GM19035 (cell line): ENCODE results near the gene PRAMEF5.
"Not testable (repeated sequence)": the region's sequence is repeated elsewhere in the genome, so short reads cannot be mapped to it uniquely, and the experiment has no call there.

Experiments used
- ATAC-seq: cut with Tn5 transposase; IDR thresholded peaks from one replicate; pipeline ENCODE4 v1.9.1; 2021; ENCODE audit not compliant: unreplicated experiment

Gene PRAMEF5

DNA sequence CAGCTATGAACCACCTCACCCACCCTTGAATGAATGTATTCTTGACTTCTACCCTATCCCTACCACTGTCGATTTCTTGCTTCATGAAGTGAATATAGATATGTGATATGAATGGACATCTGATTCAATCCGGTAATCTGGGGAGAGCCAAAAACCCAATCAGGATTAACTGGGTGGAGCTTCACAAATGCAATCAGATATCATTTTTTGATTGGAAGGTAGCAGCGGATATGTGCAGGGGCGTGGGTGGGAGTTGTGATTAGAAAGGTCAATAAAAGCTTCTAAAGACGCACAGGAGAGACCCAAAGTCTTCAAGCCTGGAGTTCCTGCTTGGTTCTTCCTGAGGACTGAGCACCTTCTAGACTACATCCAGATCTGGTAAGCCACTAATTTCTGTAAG is at the start of gene PRAMEF5:
TSS of gene PRAMEF5 (plus strand) at position 301 of the 400 bp plus-strand sequence. CDS start 5,071 bp downstream, outside the sequence.
- not testable (repeated sequence) for ATAC-seq

DNA sequence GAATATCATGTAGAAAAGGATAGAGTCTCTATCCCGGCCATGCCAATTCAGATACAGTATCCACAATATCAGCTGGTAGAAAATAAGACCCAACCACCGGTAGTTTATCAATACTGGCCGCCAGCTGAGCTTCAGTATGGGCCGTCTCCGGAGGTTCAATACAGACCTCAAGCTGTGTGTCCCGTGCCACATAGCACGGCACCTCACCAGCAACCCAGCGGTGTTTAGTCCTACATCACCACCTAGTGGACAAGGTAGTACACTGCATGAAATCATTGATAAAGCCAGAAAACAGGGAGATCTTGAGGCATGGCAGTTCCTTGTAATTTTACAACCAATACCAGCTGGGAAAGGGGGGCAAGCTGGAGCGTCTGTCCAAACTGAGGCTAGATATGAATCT is 45.3 kb upstream of the PRAMEF5 start:
- not testable (repeated sequence) for ATAC-seq

GRCh38 chr1:13216619-13217018 is 37.4 kb upstream of the PRAMEF5 start:
- not testable (repeated sequence) for ATAC-seq

- ATAC-seq, result not testable (repeated sequence)
These were observed 34.8 kb upstream of the PRAMEF5 start for GRCh38 chr1:13219203-13219602.

DNA sequence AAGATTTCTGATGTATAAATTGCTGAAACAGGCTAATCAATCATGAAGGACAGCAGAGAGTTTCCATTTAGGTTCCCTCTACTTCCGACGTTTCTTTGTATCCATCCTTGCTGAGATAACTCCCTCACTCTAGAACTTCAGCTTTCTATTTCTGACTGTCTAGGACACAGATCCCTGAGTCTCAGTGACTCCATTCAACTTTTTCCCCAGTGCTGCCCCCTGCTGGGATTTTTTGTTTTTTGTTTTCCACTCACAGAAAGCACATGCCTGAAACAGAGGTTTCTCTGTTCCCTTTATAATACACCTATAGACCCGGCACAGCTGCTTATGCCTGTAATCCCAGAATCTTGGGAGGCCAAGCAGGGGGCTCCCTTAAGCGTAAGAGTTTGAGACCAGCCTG is 31.2 kb upstream of the PRAMEF5 start:
- not testable (repeated sequence) for ATAC-seq

GRCh38 chr1:13224480-13225060 is 29.4 kb upstream of the PRAMEF5 start:
- no peak for ATAC-seq

GRCh38 chr1:13225675-13226204 is 28.3 kb upstream of the PRAMEF5 start, which contains the start of gene PRAMEF18:
PRAMEF18 (minus strand) TSS chr1:13226154; CDS start chr1:13226106, 48 bp downstream.
- ATAC-seq, result not testable (repeated sequence)

GRCh38 chr1:13227271-13228055 is 26.5 kb upstream of the PRAMEF5 start:
- ATAC-seq, result not testable (repeated sequence)

DNA sequence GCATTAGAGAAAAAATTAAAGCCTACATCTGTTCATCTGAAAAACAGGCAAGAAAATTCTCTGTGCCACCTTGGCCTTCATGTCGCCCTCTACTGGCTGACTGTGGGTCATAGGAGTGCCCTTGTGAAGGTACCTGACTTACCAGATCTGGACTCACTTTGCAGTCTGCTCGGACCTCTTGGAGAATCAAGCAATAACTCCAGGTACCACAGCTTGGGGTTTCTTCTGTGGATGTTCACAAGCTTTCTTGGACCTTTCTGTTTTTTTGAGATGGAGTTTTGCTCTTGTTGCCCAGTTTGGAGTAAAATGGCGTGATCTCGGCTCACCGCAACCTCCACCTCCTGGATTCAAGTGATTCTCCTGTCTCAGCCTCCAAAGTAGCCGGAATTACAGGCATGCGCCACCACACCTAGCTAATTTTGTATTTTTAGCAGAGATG is 25.6 kb upstream of the PRAMEF5 start:
- ATAC-seq, result no peak

GRCh38 chr1:13230096-13230495 is 23.9 kb upstream of the PRAMEF5 start:
- not testable (repeated sequence) for ATAC-seq

- not testable (repeated sequence) for ATAC-seq
These were observed 23.4 kb upstream of the PRAMEF5 start for GRCh38 chr1:13230601-13231000.

DNA sequence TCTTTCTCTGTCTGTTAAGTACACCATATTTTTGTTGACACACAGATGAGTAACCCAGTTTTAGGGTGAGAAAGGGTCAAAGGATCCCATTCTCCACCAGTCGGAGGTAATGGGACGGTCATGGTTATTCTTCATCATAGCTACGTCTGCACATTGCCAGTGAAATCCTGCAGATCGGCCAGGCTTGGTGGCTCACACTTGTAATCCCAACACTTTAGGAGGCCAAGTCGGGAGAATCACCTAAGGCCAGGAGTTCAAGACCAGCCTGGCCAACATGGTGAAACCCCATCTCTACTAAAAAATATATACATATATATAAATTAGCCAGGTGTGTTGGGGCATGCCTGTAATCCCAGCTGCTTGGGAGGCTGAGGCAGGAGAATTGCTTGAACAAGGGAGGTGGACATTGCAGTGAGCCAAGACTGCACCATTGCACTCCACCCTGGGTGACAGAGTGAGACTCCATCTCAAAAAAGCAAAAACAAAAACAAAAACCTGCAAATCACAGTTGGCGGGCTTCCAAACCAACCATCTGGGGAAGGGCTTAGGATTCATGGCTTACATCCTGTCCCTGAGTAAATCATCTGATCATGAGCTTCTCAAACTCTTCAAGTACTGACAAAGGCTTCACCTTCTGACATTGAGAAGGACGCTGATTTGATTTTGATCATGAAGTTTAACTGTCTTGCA is 22.8 kb upstream of the PRAMEF5 start:
- not testable (repeated sequence) for ATAC-seq

- ATAC-seq, result not testable (repeated sequence)
These were observed 21.9 kb upstream of the PRAMEF5 start for GRCh38 chr1:13232056-13232455.

GRCh38 chr1:13234057-13234456 is 19.9 kb upstream of the PRAMEF5 start:
- not testable (repeated sequence) for ATAC-seq

DNA sequence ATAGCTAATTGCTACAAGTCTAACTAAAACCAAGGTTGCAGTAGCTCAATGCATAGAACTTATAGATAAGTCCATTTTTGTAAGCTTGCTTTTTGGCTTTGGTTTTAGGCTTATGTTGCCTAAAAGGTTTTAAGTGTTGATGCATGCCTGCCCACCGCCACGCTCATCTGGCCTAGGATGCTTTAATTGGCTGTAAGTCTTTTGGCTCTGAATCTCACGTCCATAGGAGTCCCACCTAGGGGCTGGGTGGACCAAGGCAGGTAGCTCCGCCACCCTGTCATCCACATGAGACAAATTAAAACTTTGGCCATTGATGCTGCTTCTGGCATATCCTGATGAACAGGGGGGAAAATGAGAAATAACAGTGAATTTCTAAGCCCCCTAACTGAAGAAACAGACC is 16.4 kb upstream of the PRAMEF5 start:
- ATAC-seq, result not testable (repeated sequence)

- ATAC-seq, result not testable (repeated sequence)
These were observed 14.4 kb upstream of the PRAMEF5 start for GRCh38 chr1:13239633-13240032.

- not testable (repeated sequence) for ATAC-seq
These were observed 10.3 kb upstream of the PRAMEF5 start for GRCh38 chr1:13243536-13244263.

GRCh38 chr1:13245841-13246553 is 8.0 kb upstream of the PRAMEF5 start:
- not testable (repeated sequence) for ATAC-seq

GRCh38 chr1:13246554-13246871 is 7.5 kb upstream of the PRAMEF5 start:
- not testable (repeated sequence) for ATAC-seq

DNA sequence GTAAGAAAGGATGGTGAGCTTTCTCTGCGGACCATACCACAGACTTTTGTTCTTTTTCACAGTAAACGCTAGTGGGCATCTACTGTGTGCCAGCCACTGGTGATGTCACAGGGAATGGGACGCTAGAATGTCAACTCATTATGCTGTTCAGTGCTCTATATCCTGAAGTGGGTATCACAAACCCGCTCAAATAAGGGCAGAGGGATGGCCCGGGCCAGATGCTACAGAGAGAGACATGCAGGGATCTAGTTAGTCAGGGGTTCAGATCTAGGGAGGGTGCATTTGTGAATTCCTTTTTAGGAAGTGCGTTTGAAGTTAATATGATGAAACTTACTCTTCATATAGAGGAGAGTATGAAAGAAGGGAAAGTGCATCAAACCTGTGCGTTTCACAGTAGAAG is 6.9 kb upstream of the PRAMEF5 start:
- ATAC-seq, result not testable (repeated sequence)
